Stomach (tissue), 9 donors: Measurements from ENCODE around the gene CEP57. TPM values are rescaled to one million over a fixed set of nuclear protein-coding genes. Genes with fewer than 3 reads are reported as not detected.

Experiments used
- DNase-seq, 2 donors: peaks; one replicate each; pipeline versions ENCODE4 v3.0.0 to v3.0.0-alpha.2; 2013 to 2019
- H3K27ac ChIP-seq, 5 donors: fragments of 200-600 bp in 4 of 5; sonication (generic) in 4 of 5; one replicate each; pipeline ENCODE4 v1.5.1; 2013 to 2019; ENCODE audit warnings: mild to moderate bottlenecking in 1 of 5, moderate library complexity in 1 of 5
- H3K27me3 ChIP-seq, 3 donors: fragments of 200-600 bp; sonication (generic); one replicate each; pipeline ENCODE4 v1.5.1; 2017 to 2019; ENCODE audit warnings: mixed run types in 1 of 3
- H3K36me3 ChIP-seq, 4 donors: fragments of 200-600 bp; sonication (generic); 1 replicate in 3 of 4; 2 replicates in 1 of 4; pipeline ENCODE4 v1.5.1; 2016 to 2019
- H3K4me1 ChIP-seq, 4 donors: fragments of 200-600 bp; sonication (generic); one replicate each; pipeline ENCODE4 v1.5.1; 2016 to 2019
- H3K4me3 ChIP-seq, 4 donors: fragments of 200-600 bp; sonication (generic) in 3 of 4; one replicate each; pipeline ENCODE4 v1.5.1; 2016 to 2019; ENCODE audit warnings: mild to moderate bottlenecking in 1 of 4
- H3K9me3 ChIP-seq, 4 donors: fragments of 200-600 bp; sonication (generic); one replicate each; pipeline ENCODE4 v1.5.1; 2016 to 2019
- CTCF ChIP-seq, 7 experiments: fragments of 450-650 bp in 4 of 7; fragments of 200-600 bp in 3 of 7; sonication (generic) in 3 of 7; IDR thresholded peaks; one replicate each; pipeline ENCODE4 v1.5.1; 2016 to 2019; ENCODE audit warnings: antibody characterized with exemption in 7 of 7, control low read depth in 2 of 7, mild to moderate bottlenecking in 1 of 7
- EP300 ChIP-seq: sonication (generic); formaldehyde crosslinking; IDR thresholded peaks from one replicate; pipeline ENCODE4 v1.6.1; 2017; ENCODE audit warnings: antibody characterized with exemption
- POLR2A ChIP-seq, 4 donors: fragments of 450-650 bp; IDR thresholded peaks; one replicate each; pipeline ENCODE4 v1.6.1; 2016; ENCODE audit warnings: antibody characterized with exemption in 4 of 4, control low read depth in 2 of 4, mild to moderate bottlenecking in 1 of 4, moderate library complexity in 1 of 4
- POLR2AphosphoS5 ChIP-seq, 3 donors: sonication (generic); formaldehyde crosslinking; IDR thresholded peaks; one replicate each; pipeline ENCODE4 v1.6.1; 2016; ENCODE audit warnings: antibody characterized with exemption in 3 of 3
- WGBS, 5 donors: extraction: QIAGEN DNeasy Blood & Tissue Kit in 3 of 5; methylation state at CpG; one replicate each; pipeline versions ENCODE4 v1.1.5 to v1.1.7; 2013 to 2018; 5-methylcytosine and 5-hydroxymethylcytosine counted together
- intact Hi-C: fragments of 100-400 bp; cut with DNase I; formaldehyde crosslinking; loops from one replicate; pipeline ENCODE4 v1.15.1; 2023; ENCODE audit warnings: low total_unique reads
- polyA plus RNA-seq, 3 donors: library from polyadenylated mRNA; stranded (reverse); fragments of 200-250 nt; gene quantifications; one replicate each; pipeline ENCODE4 v1.2.3, GENCODE V29; 2013
- total RNA-seq, 5 donors: library from RNA; depleted of rRNA; stranded (reverse); fragments of >200 nt; gene quantifications; one replicate each; pipeline versions ENCODE4 v1.1.0 to v1.2.3, GENCODE V29; 2014 to 2016
- donor health status: healthy with polysubstance abuse.
- donor health status: Bipolar disorder and iron deficiency.
- donor health status: healthy.

CEP57 gene
- total and polyA plus RNA-seq, 8 donors, result 12.0 to 125 (median 26.8) TPM

- Histone ChIP-seq H3K4me3 (no peak overlapping the region), H3K27ac (no peak overlapping the region), H3K9me3 (no peaks in the 10 kb centered on the region), H3K36me3 (peaks cover 6 to 39% (median 27%) of the 10 kb centered on the region in 4 donors), H3K4me1 (peaks cover 0 to 7% (median 0%) of the 10 kb centered on the region in 4 donors), H3K27me3 (no peaks in the 10 kb centered on the region)
- no peak for DNase-seq
- intact Hi-C loops, result no loop called here
- WGBS, 5 donors, result 63 to 86% (median 77%) methylated on average over 1 of the region's 1 CpG
- TF ChIP-seq POLR2AphosphoS5 (IDR thresholded peaks at IDR 0.05), result no peak
- TF ChIP-seq EP300, result no peak
- no peak for TF ChIP-seq POLR2A (IDR thresholded peaks at IDR 0.05)
- no peak for TF ChIP-seq CTCF (IDR thresholded peaks at IDR 0.05)
Measured at GRCh38 chr11:95767498-95767897, 22.8 kb upstream of the CEP57 start.

- no peaks in the 10 kb centered on the region for H3K27me3 ChIP-seq
- peaks cover 0 to 7% (median 0%) of the 10 kb centered on the region in 4 donors for H3K4me1 ChIP-seq
- no peak overlapping the region for H3K27ac ChIP-seq
- no peak for DNase-seq
- H3K36me3 ChIP-seq, result peaks cover 6 to 49% (median 35%) of the 10 kb centered on the region in 4 donors
- H3K9me3 ChIP-seq, result no peaks in the 10 kb centered on the region
- H3K4me3 ChIP-seq, result no peak overlapping the region
- 64 to 93% (median 80%) methylated on average over 2 of the region's 2 CpGs for WGBS, 5 donors
- intact Hi-C loops, result no loop called here
- TF ChIP-seq CTCF (IDR thresholded peaks at IDR 0.05) (no peak), POLR2AphosphoS5 (IDR thresholded peaks at IDR 0.05) (no peak), POLR2A (IDR thresholded peaks at IDR 0.05) (no peak), EP300 (no peak)
Measured at GRCh38 chr11:95768521-95768920, 21.8 kb upstream of the CEP57 start.

- Histone ChIP-seq H3K36me3 (peaks cover 22 to 100% (median 97%) of the 10 kb centered on the region in 4 donors), H3K27me3 (no peaks in the 10 kb centered on the region), H3K9me3 (no peaks in the 10 kb centered on the region), H3K27ac (no peak overlapping the region), H3K4me1 (peaks cover 0 to 3% (median 1%) of the 10 kb centered on the region in 4 donors), H3K4me3 (no peak overlapping the region)
- TF ChIP-seq EP300, result no peak
- TF ChIP-seq CTCF (IDR thresholded peaks at IDR 0.05), result no peak
- TF ChIP-seq POLR2AphosphoS5 (IDR thresholded peaks at IDR 0.05), result no peak
- TF ChIP-seq POLR2A (IDR thresholded peaks at IDR 0.05), result no peak
- DNase-seq, result no peak
- intact Hi-C loops, result no loop called here
Measured at GRCh38 chr11:95776859-95777258, 13.4 kb upstream of the CEP57 start.

- H3K36me3 ChIP-seq, result peaks cover 30 to 100% (median 100%) of the 10 kb centered on the region in 4 donors
- intact Hi-C loops, result no loop called here
Measured at GRCh38 chr11:95778699-95779098, 11.6 kb upstream of the CEP57 start.

More at GRCh38 chr11:95778699-95779098, 11.6 kb upstream of the CEP57 start:
- Histone ChIP-seq H3K27me3 (no peaks in the 10 kb centered on the region), H3K27ac (no peak overlapping the region), H3K4me1 (peaks cover 0 to 5% (median 1%) of the 10 kb centered on the region in 4 donors), H3K4me3 (no peak overlapping the region), H3K9me3 (no peaks in the 10 kb centered on the region)
- 90 to 97% (median 94%) methylated on average over 3 of the region's 3 CpGs for WGBS, 5 donors
- no peak for DNase-seq
- TF ChIP-seq POLR2A (IDR thresholded peaks at IDR 0.05), result no peak
- TF ChIP-seq CTCF (IDR thresholded peaks at IDR 0.05), result no peak
- no peak for TF ChIP-seq POLR2AphosphoS5 (IDR thresholded peaks at IDR 0.05)
- no peak for TF ChIP-seq EP300
